Stromal cell of bone marrow (primary cell): ENCODE data around the gene KREMEN2.

Source experiments
- DNase-seq: peaks from one replicate; pipeline ENCODE4 v3.0.0-alpha.2; 2012; ENCODE audit warnings: low read depth

KREMEN2 gene

GRCh38 chr16:3004781-3005284, 40.8 kb downstream of the KREMEN2 start:
- no peak for DNase-seq

- DNase-seq = no peak
Observed at GRCh38 chr16:3007059-3007956, 43.2 kb downstream of the KREMEN2 start.

GRCh38 chr16:3007957-3008689, 44.0 kb downstream of the KREMEN2 start:
- no peak for DNase-seq

- DNase-seq = no peak
Observed at GRCh38 chr16:3008690-3009037, 44.6 kb downstream of the KREMEN2 start.

GRCh38 chr16:3009568-3010390, 45.7 kb downstream of the KREMEN2 start:
- no peak for DNase-seq

GRCh38 chr16:3010510-3010909, 46.4 kb downstream of the KREMEN2 start:
- no peak for DNase-seq

- no peak for DNase-seq
Observed at GRCh38 chr16:3012246-3012645, 48.2 kb downstream of the KREMEN2 start.

- DNase-seq = no peak
Observed at GRCh38 chr16:3012828-3013420, 48.8 kb downstream of the KREMEN2 start, which contains the start of gene CLDN9. CLDN9 (plus strand) TSS chr16:3012923; CDS start chr16:3013363, 440 bp downstream.

- no peak for DNase-seq
Observed at GRCh38 chr16:3013491-3013951, 49.4 kb downstream of the KREMEN2 start.

- no peak for DNase-seq
Observed at GRCh38 chr16:3013998-3014690, 50.1 kb downstream of the KREMEN2 start.

GRCh38 chr16:3014971-3015370, 50.9 kb downstream of the KREMEN2 start:
- DNase-seq = no peak

- DNase-seq = no peak
Observed at GRCh38 chr16:3015865-3016521, 51.9 kb downstream of the KREMEN2 start.

GRCh38 chr16:3017344-3017743, 53.3 kb downstream of the KREMEN2 start:
- no peak for DNase-seq
